Ovary (tissue), 1 donor: ENCODE data around the gene SIK2.

ENCODE experiments used
- EP300 ChIP-seq: sonication (generic); formaldehyde crosslinking; IDR thresholded peaks from one replicate; pipeline ENCODE4 v1.6.1; 2017; ENCODE audit warnings: antibody characterized with exemption
- POLR2A ChIP-seq: fragments of 450-650 bp; IDR thresholded peaks from one replicate; pipeline ENCODE4 v1.6.1; 2017; ENCODE audit warnings: antibody characterized with exemption, mild to moderate bottlenecking, moderate library complexity

DNA sequence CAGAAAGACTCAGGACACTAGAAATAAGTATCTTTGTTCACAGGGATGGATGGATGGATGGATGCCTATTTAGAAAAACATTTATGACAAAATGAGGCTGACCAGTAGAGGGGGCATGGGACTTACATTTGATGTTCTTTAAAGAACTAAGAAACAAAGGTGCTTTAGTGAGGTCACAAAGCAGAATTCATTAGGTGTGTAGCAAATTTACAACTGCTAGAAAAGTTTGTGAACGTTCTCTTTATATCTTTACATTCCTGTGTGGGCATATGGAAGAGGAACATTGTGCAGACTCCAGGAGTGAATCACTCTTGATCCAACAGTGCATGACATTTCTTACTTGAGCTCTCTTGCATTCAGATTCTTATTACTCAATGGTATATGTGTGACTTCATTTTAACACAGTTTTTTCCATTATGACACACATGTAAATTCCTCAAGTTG lies 15.8 kb upstream of the SIK2 start:
- TF ChIP-seq EP300 (no peak), POLR2A (no peak)
